ENCODE data around the gene PDHA2. TPM values are rescaled to one million over a fixed set of nuclear protein-coding genes. Genes with fewer than 3 reads are reported as not detected.

The PDHA2 gene
- total RNA-seq, 1 experiment from 2014 or later: not detected

GRCh38 chr4:95833711-95834194 is 6.1 kb upstream of the PDHA2 start:
- CTCF ChIA-PET: no interaction called here
- no peaks in the 10 kb centered on the region for H3K27me3 ChIP-seq (ENCODE audit: insufficient read depth, low read length)
- RAD21 ChIA-PET (ENCODE audit: low non-redundant PET in 1 of 2, low total read pairs in 2 of 2, uncharacterized antibody in 2 of 2, unreplicated experiment in 2 of 2): no interaction called here
- TF ChIP-seq EZH2phosphoT487 (IDR thresholded peaks at IDR 0.05; ENCODE audit: borderline replicate concordance) (no peak), YY1 (IDR thresholded peaks at IDR 0.05; ENCODE audit: extremely low read depth, insufficient replicate concordance, low read depth, low read length) (no peak), CEBPB (IDR thresholded peaks at IDR 0.05; ENCODE audit: low read depth) (no peak), CBX3 (IDR thresholded peaks at IDR 0.05; ENCODE audit: low read depth) (no peak), JUND (IDR thresholded peaks at IDR 0.05) (no peak), POLR2AphosphoS5 (IDR thresholded peaks at IDR 0.05; ENCODE audit: low read depth, low read length) (no peak), ZNF274 (IDR thresholded peaks at IDR 0.05; ENCODE audit: low read depth, low read length) (no peak)
- TF ChIP-seq, protein P1, sequence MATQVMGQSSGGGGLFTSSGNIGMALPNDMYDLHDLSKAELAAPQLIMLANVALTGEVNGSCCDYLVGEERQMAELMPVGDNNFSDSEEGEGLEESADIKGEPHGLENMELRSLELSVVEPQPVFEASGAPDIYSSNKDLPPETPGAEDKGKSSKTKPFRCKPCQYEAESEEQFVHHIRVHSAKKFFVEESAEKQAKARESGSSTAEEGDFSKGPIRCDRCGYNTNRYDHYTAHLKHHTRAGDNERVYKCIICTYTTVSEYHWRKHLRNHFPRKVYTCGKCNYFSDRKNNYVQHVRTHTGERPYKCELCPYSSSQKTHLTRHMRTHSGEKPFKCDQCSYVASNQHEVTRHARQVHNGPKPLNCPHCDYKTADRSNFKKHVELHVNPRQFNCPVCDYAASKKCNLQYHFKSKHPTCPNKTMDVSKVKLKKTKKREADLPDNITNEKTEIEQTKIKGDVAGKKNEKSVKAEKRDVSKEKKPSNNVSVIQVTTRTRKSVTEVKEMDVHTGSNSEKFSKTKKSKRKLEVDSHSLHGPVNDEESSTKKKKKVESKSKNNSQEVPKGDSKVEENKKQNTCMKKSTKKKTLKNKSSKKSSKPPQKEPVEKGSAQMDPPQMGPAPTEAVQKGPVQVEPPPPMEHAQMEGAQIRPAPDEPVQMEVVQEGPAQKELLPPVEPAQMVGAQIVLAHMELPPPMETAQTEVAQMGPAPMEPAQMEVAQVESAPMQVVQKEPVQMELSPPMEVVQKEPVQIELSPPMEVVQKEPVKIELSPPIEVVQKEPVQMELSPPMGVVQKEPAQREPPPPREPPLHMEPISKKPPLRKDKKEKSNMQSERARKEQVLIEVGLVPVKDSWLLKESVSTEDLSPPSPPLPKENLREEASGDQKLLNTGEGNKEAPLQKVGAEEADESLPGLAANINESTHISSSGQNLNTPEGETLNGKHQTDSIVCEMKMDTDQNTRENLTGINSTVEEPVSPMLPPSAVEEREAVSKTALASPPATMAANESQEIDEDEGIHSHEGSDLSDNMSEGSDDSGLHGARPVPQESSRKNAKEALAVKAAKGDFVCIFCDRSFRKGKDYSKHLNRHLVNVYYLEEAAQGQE (IDR thresholded peaks at IDR 0.05; ENCODE audit: low read depth): no peak
- no peak overlapping the region for H3K4me3 ChIP-seq (replicated peaks in 1 of 2; ENCODE audit: low read depth in 1 of 2, low read length in 2 of 2)
- no TSS peak for BruUV-seq (replicated peaks)
- no peaks in the 10 kb centered on the region for H3K79me2 ChIP-seq (ENCODE audit: insufficient read depth, low read length)
- H3K9me2 ChIP-seq (ENCODE audit: insufficient read depth): no peaks in the 10 kb centered on the region
- no peaks in the 10 kb centered on the region for H3K9me3 ChIP-seq (ENCODE audit: control insufficient read depth in 1 of 2, insufficient read depth in 1 of 2, low read depth in 1 of 2, low read length in 2 of 2)
- H4K20me1 ChIP-seq (ENCODE audit: insufficient read depth): no peaks in the 10 kb centered on the region
- DNase-seq (ENCODE audit: low read depth, low spot score) (no peak), ATAC-seq (no peak)
- no peak overlapping the region for H3K9ac ChIP-seq (ENCODE audit: low read length)
- H3K4me2 ChIP-seq (ENCODE audit: low read length): no peak overlapping the region
- H3K36me3 ChIP-seq (ENCODE audit: control insufficient read depth in 1 of 2, insufficient read depth in 2 of 2, low read length in 2 of 2): no peaks in the 10 kb centered on the region
- POLR2A ChIA-PET: no interaction called here
- intact Hi-C loops (cut with micrococcal nuclease): loop anchor here (10.0 kb wide), 1 partner anchor 511 kb away; no protein-coding TSS in a partner anchor
- no peak overlapping the region for H2AFZ ChIP-seq (ENCODE audit: low read depth, low read length, poor library complexity, severe bottlenecking)
- no peak overlapping the region for H3K27ac ChIP-seq (ENCODE audit: low read depth, low read length)
- H3K4me1 ChIP-seq (ENCODE audit: control insufficient read depth in 1 of 2, insufficient read depth in 2 of 2, low read length in 2 of 2): no peaks in the 10 kb centered on the region

All from HCT116 (cell line).